Body of pancreas (tissue), 4 donors: Measurements from ENCODE around the gene FOXA3.

Experiments used
- CTCF ChIP-seq, 7 experiments: fragments of 450-650 bp in 4 of 7; fragments of 200-600 bp in 3 of 7; sonication (generic) in 3 of 7; IDR thresholded peaks; one replicate each; pipeline ENCODE4 v1.5.1; 2016 to 2019; ENCODE audit warnings: antibody characterized with exemption in 7 of 7
- POLR2A ChIP-seq, 3 donors: fragments of 450-650 bp; IDR thresholded peaks; one replicate each; pipeline ENCODE4 v1.6.1; 2016; ENCODE audit warnings: antibody characterized with exemption in 3 of 3, mild to moderate bottlenecking in 2 of 3

- TF ChIP-seq CTCF (IDR thresholded peaks at IDR 0.05) (no peak), POLR2A (IDR thresholded peaks at IDR 0.05) (no peak)
These were observed 55.6 kb downstream of the FOXA3 start for GRCh38 chr19:45919678-45920077.
